Left renal pelvis (tissue), 4 donors: ENCODE results near the gene PELI1. TPM values are rescaled to one million over a fixed set of nuclear protein-coding genes. Genes with fewer than 3 reads are reported as not detected.

Experiments used
- polyA plus RNA-seq, 4 donors: library from polyadenylated mRNA; unstranded; fragments of 120-200 nt; gene quantifications; one replicate each; pipeline ENCODE4 v1.2.1, GENCODE V29; 2013; ENCODE audit not compliant: insufficient read length in 4 of 4

Gene PELI1
- polyA plus RNA-seq, 4 donors: 27.1 to 36.0 (median 34.7) TPM

Other genes starting within 250 kb of the PELI1 start
- 10 to 100 TPM; 43.6 to 51.2 (median 49.7) TPM for gene VPS54, start 125.0 kb downstream of the PELI1 start, polyA plus RNA-seq